GM06990 (cell line): ENCODE results near the gene APLP1.

Source experiments
- DNase-seq: peaks from one replicate; pipeline ENCODE4 v3.0.0-alpha.2; 2011; ENCODE audit not compliant: insufficient read length; ENCODE audit errors: extremely low read depth
- H3K27me3 ChIP-seq: replicated peaks from 2 replicates; pipeline ENCODE4 v1.6.0; 2011; ENCODE audit warnings: low read length; ENCODE audit not compliant: control insufficient read depth, insufficient read depth
- H3K36me3 ChIP-seq: 2 replicates; pipeline ENCODE4 v1.5.1; 2011; ENCODE audit warnings: low read length; ENCODE audit not compliant: control insufficient read depth, insufficient read depth
- H3K4me3 ChIP-seq: replicated peaks from 2 replicates; pipeline ENCODE4 v1.5.1; 2011; ENCODE audit warnings: low read depth, mild to moderate bottlenecking, control low read depth, low read length
- CTCF ChIP-seq: IDR thresholded peaks from 2 replicates; pipeline ENCODE4 v1.5.1; 2011; ENCODE audit warnings: low read length, control low read depth, mild to moderate bottlenecking, inconsistent platforms; ENCODE audit not compliant: insufficient read depth, poor library complexity, severe bottlenecking

The APLP1 gene

GRCh38 chr19:35844482-35845214, 23.7 kb upstream of the APLP1 start:
- no peak for DNase-seq
- Histone ChIP-seq H3K36me3 (no peaks in the 10 kb centered on the region), H3K27me3 (peaks cover 3% of the 10 kb centered on the region; the same call in 1 of the 2 replicates), H3K4me3 (no peak overlapping the region)
- no peak for TF ChIP-seq CTCF

- TF ChIP-seq CTCF = no peak
- peaks cover 3% of the 10 kb centered on the region; the same call in 1 of the 2 replicates for H3K27me3 ChIP-seq
- no peak for DNase-seq
- no peaks in the 10 kb centered on the region for H3K36me3 ChIP-seq
- no peak overlapping the region for H3K4me3 ChIP-seq
Measured at GRCh38 chr19:35845215-35846037, 22.9 kb upstream of the APLP1 start.

GRCh38 chr19:35846038-35846668, 22.2 kb upstream of the APLP1 start:
- no peaks in the 10 kb centered on the region for H3K36me3 ChIP-seq
- no peak for TF ChIP-seq CTCF
- no peak overlapping the region for H3K4me3 ChIP-seq
- DNase-seq = no peak
- H3K27me3 ChIP-seq = peaks cover 3% of the 10 kb centered on the region; the same call in 1 of the 2 replicates

GRCh38 chr19:35847911-35848310, 20.5 kb upstream of the APLP1 start:
- Histone ChIP-seq H3K36me3 (no peaks in the 10 kb centered on the region), H3K4me3 (no peak overlapping the region), H3K27me3 (peaks cover 3% of the 10 kb centered on the region; the same call in 1 of the 2 replicates)
- DNase-seq = no peak
- TF ChIP-seq CTCF = no peak

GRCh38 chr19:35848486-35848885, 19.9 kb upstream of the APLP1 start:
- Histone ChIP-seq H3K27me3 (peaks cover 5% of the 10 kb centered on the region), H3K4me3 (no peak overlapping the region), H3K36me3 (no peaks in the 10 kb centered on the region)
- DNase-seq = no peak
- no peak for TF ChIP-seq CTCF
